Left lobe of liver (tissue), 2 donors: ENCODE measurements around the gene LRP5. TPM values are rescaled to one million over a fixed set of nuclear protein-coding genes. Genes with fewer than 3 reads are reported as not detected.
"Not testable (repeated sequence)": the region's sequence is repeated elsewhere in the genome, so short reads cannot be mapped to it uniquely, and the experiment has no call there.

Experiments
- ATAC-seq: fragments of 200-7000 bp; cut with Tn5 transposase; one replicate; pipeline ENCODE4 v1.9.1; 2020; ENCODE audit warnings: mild to moderate bottlenecking, moderate library complexity
- DNase-seq: peaks from one replicate; pipeline ENCODE4 v3.0.0-alpha.2; 2020; ENCODE audit warnings: low spot score
- total RNA-seq: library from RNA; stranded (reverse); gene quantifications from one replicate; pipeline ENCODE4 v1.2.1, GENCODE V29; 2021
- donor health status: DM: no; HTN: no; CAD: no; lungs with moderate emphysema.
- donor health status: DM: no; HTN: yes; CAD: no.

LRP5 gene
- total RNA-seq, 1 donor from 2014 or later = 114 TPM

GRCh38 chr11:68279676-68280075 lies 32.7 kb upstream of the LRP5 start:
- no peak for ATAC-seq
- DNase-seq = no peak

GRCh38 chr11:68282141-68282860 lies 30.1 kb upstream of the LRP5 start:
- ATAC-seq (no peak), DNase-seq (no peak)

- DNase-seq = no peak
- ATAC-seq = no peak
These were observed 29.5 kb upstream of the LRP5 start for GRCh38 chr11:68282861-68283230.

GRCh38 chr11:68284588-68284987 lies 27.8 kb upstream of the LRP5 start:
- DNase-seq, ATAC-seq: not testable (repeated sequence)

- ATAC-seq = no peak
- DNase-seq = no peak
These were observed 25.0 kb upstream of the LRP5 start for GRCh38 chr11:68287419-68287818.

DNA sequence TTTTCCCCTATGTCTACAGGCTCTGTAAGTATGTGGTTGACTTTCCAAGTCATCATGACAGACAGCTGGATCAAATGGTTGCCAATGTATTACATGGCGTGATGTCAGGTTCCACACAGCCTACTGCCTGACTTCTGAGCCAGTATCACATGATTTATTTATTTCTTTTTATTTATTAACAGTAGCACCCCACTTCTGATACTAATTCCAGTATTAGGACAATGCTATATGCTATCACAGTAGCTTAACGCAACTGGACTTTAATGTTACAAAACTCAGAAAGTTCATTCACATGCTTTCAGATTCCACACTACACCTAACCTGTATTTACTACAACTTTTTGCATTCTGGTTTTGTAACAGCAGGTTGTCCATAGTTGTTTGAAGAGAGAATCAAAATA lies 22.9 kb upstream of the LRP5 start:
- DNase-seq = no peak
- no peak for ATAC-seq

DNA sequence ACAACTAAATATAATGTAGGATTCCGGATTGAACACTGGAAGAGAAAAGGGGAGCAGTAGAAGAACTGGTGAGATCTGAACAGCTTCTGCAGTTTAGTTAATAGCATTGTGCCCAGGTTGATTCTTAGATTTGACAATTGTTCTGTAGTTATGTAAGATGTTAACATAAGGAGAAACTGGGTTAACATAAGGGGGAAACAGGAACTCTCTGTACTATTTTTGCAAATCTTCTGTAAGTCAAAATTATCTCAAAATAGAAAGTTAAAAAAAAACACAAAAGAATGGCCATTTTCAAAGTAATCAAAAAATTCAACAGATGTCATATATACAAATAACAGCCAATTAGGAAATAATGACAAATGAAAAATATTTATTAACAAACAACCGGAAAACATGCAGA lies 18.7 kb upstream of the LRP5 start:
- DNase-seq = no peak
- ATAC-seq = no peak

DNA sequence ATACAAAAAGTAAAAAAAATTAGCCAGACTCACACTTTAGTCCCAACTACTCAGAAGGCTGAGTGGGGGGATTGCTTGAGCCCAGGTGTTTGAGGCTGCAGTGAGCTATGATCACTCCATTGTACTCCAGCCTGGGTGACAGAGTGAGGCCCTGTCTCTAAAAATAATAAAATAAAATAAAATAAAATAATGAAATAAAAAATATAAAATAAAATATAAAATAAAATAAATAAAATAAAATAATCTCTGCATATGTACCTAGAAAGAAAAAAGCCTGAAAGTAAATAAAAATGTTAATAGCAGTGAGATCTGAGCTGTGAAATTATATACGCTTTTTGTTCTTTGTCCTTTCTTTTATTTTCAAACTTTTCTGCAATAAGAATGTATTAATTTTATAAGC lies 17.1 kb upstream of the LRP5 start:
- DNase-seq = no peak
- ATAC-seq = no peak

DNA sequence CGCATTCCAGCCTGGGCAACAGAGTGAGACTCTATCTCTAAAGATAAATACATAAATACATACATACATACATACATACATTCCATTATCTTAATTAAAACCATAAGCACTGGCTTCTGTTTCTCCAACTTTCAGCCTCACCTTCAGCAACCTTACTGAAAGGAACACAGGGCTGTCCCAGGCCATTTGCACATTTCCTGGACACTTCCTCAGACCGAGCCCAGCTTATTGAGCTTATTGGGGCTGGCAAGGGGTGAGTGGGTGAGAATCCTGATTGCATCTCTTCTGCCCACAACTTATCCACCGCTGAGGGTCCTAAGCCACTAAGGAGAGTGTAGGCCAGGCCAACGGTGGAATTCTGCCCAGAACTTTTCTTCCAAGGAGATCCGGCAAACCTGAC lies 16.5 kb upstream of the LRP5 start:
- DNase-seq (no peak), ATAC-seq (no peak)

DNA sequence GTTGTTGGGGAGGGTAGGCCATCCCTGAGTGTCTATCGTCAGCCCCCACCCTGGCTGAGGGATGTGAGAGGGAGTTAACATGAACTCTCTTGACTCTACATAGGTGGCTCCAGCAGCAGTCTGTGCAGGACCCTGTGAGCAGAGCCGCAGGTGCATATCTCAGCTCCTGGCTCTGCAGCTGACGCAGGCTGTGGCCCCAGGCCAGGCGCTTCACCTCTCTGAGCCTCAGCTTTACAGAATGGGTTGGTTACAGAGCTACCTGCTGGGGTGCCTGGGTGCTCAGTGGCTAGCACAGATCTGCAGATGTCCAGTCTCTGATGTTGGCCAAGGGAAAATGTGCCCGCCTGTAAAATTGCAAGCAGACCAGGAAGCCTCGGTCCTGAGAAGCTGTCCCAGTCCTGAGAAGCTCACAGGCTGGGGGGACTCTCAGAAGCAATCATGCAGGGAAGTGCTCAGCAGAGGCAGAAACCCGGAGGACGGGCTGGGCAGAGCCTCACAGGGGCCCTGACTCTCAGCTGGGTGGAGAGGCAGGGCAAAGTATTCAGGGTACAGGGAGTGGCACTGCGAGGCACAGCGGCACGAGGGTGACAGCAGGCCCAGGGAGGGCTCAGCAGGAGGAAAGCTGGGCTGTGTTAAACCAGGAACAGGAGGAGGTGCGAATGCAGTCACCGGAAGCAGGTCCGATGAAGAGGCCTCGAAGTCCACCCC lies 15.9 kb upstream of the LRP5 start:
- DNase-seq = peak; percentile 55
- ATAC-seq = peak; percentile 24

GRCh38 chr11:68297052-68297378 lies 15.4 kb upstream of the LRP5 start:
- DNase-seq (no peak), ATAC-seq (peak; percentile 3)

DNA sequence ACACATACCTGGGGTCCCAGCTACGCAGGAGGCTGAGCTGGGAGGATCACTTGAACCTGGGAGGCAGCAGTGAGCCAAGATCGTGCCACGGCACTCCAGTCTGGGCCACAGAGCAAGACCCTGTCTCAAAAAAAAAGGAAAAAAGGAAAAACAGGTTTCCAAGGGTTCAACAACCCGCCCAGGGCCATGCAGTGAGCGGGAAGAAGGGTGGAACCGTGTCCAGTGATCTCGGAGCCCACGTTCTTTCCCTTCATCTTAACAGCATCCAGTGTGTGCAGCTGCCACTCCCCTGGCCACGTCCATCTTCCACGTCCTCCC lies 14.9 kb upstream of the LRP5 start:
- ATAC-seq (no peak), DNase-seq (no peak)

DNA sequence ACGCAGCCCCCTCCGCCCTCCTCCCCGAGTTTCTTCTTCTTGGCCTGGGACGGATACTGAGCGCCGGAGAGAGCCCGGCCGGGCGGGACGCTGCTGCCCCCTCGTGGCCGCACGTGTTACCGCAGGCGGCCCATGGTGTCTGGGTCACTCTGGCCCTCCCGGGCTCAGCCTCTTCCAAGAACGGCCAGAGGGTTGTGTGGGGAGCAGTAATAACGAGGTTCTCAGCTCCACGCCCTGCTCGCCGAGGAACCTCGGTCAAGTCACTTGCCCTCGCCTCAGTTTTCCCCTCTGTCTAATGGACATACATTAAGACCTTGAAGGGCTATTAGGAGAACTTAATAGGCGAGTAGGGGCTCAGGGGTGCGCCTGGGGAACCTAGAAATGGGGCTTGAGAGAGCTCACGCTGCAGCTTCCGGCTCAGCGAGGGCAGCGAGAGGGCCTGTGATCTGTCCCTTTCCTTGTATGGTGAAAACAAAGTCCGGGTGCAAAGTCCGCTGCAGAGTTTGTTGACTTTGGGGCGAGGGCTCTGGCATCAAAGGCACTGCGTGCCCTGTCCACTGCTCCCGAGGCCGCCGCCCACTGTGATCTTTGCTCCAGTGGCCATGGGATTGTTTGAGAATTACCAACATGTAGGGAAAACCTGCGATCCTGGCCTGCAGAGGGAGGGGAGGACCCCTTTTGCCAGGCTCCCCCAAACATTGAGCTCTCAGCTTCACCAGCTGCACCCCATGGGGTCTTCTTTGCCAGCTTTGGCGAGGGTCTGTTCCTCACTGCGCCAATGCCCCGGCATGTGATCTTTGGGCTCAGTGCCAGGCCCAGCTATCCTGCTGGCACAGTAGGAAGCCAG lies 14.4 kb upstream of the LRP5 start:
- ATAC-seq = peak; percentile 87
- peak; percentile 97 for DNase-seq

GRCh38 chr11:68298659-68299516 lies 13.5 kb upstream of the LRP5 start:
- ATAC-seq = peak; percentile 38
- DNase-seq = peak; percentile 59

- ATAC-seq, DNase-seq: not testable (repeated sequence)
These were observed 12.9 kb upstream of the LRP5 start for GRCh38 chr11:68299517-68299879.

DNA sequence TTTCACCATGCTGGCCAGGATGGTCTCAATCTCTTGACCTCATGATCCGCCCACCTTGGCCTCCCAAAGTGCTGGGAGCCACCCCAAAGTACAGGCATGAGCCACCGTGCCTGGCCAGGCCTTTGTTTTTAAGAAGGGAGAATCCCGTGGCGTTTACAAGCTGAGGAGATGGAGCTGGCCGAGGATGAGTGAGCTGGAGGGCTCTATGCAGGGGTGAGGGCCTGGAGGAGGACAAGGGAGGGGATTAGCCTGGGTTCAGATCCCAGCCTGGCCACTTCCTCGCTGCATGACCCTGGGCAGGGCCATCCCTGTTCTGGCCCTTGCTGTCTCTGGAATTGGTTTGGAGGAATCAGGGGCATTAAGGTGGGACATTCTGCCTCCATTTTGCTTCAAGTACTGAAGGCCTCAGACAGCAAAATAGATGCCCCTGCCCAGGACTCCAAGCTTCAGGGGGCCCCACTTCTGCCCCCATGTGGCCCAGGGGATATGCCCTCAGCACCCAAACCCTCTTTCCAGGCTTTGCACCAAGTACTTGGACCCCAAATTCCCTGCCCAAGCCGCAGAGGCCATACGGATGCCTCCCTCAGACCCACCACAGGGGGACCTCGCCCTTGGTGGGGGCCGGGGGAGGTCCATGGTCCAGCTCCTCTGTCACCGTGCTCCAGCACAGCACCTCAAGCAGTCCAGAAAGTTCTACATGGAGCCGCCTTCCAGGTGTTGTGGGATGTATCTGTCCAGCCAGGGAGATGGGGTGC lies 12.1 kb upstream of the LRP5 start:
- ATAC-seq = no peak
- DNase-seq = no peak

- no peak for DNase-seq
- no peak for ATAC-seq
These were observed 10.1 kb upstream of the LRP5 start for GRCh38 chr11:68302256-68302655.

DNA sequence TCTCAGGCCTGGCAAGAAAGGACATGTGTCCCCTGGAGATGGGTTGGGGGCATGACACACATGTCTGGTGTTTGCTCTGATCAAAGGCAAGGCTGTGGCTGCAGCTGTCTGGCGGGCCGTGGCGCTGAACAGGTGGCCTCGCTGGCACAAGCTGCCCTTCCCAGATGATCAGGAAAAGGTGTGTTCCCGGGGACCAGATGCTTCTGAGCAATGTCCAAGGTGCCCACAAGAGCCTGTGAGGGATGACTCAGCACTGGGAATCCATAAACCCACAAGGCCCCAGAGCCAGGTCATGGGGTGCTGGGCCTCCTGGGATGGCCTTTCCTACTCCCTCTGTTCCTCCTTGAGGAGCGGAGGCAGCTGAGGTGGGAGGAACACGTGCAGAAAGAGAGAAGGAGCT lies 9.7 kb upstream of the LRP5 start:
- ATAC-seq (no peak), DNase-seq (no peak)

- no peak for DNase-seq
- no peak for ATAC-seq
These were observed 9.3 kb upstream of the LRP5 start for GRCh38 chr11:68303083-68303482.

DNA sequence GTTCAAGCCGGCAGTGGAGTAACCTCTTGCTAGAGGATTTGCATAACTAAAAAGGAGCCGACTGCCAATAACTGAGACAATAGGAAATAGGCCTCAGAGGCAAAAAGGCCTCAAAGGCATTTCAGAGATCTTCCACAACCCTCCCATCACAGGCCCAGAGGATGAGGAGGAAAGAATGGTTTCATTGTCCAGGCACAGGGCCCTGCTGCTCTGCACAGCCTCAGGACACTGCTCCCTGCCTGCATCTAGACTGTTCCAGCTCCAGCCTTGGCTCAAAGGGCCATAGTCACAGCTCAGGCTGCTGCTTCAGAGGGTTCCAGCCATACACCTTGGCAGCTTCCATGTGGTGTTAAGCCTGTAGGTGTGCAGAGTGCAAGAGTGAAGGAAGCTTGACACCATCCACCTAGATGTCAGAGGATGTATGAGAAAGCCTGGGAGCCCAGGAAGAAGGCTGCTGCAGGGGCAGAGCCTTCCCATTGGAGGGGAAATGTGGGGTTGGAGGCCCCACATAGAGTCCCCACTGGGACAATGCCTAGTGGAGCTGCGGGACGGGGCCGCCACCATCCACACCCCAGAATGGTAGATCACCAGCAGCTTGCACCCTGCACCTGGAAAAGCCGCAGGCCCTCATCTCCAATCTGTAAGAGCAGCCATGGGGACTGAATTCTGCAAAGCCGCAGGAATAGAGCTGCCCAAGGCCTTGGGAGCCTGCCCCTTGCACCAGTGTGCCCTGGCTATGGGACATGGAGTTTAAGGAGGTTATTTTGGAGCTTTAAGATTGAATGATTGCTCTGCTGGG lies 8.2 kb upstream of the LRP5 start:
- DNase-seq (no peak), ATAC-seq (no peak)
